ENCODE results near the gene PTPRG.
"Not testable (repeated sequence)": the region's sequence is repeated elsewhere in the genome, so short reads cannot be mapped to it uniquely, and the experiment has no call there.

PTPRG gene

DNA sequence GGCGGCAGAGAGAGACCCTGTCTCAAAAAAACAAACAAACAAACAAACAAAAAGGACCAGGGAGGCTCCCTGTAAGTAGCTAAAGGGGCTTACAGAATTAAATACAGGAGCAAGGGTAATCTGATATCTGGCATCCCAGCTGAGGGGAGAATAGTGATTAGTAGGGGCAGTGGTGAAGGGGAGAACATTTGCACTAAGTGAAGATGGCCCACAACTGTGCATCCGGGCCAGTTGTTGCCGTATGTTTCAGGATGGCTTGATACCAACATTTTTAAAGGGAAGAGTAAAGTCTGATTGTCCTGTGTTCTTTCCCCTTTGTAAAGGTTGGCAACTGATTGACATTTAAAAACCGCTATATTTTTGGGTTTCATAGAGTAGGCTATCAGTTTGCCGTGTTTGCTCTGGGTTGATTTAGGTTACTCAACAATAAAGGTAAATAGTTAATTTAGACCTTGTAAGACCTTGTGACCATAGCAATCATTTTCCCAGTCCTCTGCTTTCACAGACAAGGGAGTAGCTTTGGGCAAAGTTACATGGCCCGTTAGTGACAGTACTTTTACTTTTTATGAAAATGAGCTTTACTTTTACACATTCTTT lies 167.8 kb downstream of the PTPRG start:
- no peak for DNase-seq

DNA sequence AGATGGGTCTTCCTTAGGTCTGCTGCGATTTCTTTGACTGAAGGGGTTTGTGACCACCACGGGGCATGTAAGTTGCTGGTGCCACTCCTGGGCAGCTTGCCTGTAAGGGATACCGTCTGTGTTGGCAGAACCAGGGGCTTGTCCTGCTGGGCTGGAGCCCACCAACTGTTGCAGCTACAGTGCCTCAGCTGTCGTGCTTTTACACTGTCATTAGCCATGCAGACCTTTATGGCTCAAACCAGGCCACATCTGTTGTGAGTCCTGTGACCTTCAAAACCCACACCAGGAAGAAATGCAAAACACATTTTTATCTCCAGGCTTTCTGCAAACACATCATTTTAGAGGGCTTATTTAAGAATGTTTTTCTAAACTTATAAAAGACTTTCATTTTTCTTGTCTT lies 168.7 kb downstream of the PTPRG start:
- DNase-seq = no peak

DNA sequence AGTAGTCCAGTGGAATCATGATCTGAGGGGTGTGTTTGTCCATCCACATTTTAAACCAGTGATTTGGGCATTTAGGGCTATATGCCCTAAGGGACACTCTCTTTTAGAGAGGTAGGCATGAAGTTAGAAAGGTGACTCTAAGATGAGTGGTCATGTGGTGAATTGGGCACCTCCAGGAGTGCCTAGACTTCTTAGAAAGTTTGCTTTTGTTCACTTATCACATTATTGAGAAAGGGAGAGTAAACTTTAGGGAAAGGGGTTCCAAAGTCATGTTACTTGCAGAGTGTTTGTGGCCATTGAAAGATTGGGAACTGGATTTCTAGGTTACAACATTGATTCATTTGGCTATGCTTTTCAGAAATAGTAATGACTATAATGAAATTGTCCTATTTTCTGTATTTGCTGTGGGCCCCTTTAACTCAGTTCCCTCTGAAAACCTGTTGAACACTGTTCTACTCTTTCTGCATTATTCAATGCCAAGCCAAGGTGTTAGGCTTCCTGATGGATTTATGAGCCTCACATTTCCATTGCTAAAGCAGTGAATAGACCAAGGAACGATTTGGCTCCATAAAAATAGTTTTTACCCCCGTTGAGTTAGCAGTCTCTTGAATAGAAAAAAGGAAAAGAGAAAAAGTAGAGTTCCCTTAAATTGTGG lies 169.3 kb downstream of the PTPRG start:
- DNase-seq = no peak

DNA sequence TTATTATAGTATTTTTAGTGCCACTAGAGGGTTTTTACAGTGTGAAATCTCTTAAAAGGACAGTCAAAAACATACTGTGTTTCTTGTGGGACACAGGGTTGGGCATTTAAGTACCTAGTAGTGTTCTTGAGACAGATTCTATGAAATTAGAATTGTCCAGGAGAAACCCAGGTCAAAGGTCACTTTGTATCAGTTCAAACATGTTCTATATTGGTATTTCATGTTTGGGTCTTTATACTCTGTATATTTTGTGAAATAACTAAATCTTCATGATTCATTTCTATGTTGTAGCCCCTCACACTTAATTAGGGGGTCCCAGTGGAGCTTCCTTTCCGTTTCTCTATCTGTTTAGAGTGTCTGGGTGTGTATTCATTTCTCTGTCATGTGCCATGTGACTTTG lies 171.6 kb downstream of the PTPRG start:
- DNase-seq = no peak

DNA sequence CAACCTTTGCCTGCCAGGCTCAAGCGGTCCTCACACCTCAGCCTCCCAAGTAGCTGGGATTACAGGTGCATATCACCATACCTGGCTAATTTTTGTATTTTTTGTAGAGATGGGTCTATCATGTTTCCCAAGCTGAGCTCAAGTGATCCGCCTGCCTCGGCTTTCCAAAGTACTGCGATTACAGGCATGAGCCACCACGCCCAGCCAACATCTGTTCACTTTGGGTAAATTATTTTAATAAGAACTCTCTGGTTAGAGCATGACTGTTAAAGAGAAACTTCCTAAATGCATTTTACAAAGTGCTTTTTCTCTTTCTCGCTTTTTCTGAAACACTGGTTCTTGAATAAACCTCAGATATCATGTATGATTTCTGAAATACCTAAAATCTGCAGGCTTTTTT lies 172.5 kb downstream of the PTPRG start:
- no peak for DNase-seq

DNA sequence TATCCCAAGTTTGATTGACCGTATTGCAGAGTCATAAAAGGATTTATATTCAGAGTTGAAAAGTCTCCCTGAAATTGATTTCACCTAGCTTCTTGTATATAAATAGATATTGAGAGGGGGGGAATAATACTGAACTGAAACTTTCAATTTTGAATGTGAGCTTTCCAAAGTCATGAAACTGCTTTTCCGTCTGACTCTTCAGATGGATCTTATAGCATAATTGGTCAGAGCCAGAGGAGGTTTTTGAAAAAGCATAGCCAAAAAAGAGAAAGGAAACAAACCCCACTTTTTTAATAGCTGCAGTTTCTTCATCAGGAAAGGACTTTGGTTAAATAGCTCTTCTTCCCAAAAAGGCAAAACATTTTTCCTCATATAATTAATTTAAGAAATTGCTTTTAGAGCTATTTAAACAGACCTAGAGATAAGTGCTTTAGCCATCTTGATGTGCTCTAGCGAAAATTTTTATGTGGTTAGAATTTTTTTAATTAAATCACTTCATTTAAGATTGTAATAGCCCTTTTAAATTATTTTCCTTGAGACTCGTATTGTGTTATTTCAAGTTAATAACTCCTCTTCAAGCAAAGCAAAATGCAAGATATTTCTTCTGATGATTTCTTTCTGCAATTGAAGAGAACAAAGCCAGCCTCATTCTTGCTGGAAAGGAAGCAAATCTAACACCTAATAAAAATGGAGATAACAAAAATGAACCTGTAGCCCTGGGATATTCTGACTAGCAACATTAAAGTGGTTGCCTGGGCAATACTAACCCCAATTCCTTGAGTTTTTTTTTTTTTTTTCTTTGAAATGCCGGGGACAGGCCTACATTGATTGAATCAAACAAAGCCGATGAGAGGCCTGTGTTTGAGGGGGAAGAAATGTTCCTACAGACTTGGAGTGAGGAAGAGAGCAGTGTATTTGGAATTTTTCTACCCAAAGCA lies 173.6 kb downstream of the PTPRG start:
- DNase-seq = no peak

DNA sequence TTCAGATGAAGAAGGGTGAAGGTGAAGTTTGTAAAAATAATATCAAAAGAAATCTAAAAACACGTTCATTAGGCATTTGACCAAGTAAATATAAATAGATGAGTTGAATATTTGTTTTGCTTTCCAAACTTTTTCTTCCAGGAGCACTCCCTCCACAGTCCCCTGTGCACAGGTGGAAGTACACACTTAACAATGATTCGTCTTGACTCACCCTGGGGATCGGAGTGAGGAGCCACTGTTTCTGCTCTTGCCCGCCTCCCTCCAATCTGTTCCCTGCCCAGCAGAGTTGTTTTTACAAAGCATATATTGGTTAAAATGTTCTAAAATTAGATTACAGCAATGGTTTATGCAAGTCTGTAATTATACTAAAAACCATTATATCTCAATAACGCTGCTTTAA lies 175.1 kb downstream of the PTPRG start:
- no peak for DNase-seq

DNA sequence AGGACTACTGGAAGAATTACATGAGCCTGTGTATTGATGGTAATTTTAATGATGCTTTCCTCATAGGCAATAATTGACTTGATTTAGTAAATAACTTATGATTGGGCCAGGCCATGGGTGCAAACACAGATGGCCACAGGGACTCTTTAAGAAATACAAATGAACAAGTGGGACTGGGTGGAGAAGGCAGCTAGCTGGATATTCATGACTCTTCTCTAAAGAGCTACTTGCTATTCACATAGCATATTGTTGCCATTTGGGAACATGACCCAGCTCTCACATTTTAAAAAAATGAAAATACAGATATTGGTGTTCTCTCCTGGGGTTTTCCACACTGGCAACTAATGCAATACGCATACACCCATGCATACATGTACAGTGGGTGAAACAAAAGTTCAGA lies 178.3 kb downstream of the PTPRG start:
- DNase-seq = no peak

DNA sequence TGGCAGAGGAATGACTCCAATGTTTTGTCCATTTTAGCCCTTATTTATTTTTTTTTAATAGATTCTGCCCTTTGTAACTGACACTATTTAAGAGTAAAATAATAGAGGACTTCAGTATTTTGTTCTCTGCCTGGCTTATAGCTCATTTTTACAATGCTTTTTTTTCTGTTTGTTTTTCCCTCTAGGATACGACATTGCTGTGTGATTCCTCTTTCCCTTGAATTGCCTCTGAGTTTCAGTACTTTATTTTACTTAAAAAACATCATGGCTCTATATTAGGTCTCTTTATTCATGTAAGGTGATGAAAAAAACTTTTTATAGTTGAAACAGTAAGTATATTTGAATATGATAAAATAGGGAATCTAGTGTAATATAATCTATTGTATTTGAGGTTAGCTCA lies 179.1 kb downstream of the PTPRG start:
- DNase-seq = no peak

DNA sequence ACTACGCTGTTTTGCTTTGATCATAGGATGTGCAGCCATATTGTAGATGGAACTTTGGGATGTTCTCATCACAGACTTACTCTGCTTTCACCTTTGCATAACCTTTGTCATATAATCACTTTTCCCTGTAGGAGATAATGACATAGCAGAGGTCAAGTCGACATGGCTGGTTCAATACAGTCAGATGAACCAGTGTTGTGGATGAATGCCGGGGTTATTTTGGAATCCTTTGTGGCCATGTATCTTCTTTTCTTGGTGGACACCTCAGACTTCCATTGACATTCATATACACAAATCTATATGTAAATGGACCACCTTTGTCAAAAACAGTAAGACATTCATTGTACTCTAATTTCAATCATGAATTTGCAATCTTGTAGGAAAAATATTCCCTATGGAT lies 180.2 kb downstream of the PTPRG start:
- no peak for DNase-seq

DNA sequence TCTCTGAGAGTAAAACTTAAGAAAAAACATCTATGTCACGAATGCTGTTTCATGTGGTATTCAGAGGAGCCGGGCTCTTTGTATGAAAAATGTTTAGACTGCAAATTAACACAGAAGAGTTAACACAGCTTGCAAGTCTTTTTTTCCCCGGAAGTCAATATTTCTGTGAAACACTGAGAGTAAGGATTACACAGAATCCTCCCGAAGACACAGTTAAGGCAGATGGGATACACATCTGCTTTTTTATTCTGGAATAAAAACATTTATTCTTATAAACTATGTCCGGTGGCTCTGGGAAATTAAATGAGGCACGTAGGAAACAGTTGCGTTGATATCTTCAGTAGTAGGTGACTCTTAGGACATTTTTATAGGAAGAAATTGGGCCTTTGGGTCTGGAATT lies 180.6 kb downstream of the PTPRG start:
- no peak for DNase-seq

DNA sequence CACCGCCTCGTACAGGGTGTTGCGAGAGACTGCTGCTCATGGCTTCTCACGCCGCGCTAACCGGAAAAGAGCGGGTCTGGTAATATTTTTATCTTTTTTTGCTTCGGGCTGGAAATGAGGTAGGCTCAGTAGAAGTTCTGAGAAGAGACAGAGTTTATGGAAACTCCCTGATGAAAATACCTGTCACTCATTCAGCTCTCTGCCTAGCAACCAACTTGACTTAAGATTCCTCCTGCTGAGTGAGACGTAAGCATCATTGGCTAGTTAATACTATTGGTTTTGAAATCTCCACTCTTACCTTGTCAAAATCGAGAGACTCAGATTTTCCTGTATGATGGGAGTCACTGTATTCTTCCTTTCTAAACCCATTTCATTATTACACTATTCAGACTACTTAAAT lies 181.7 kb downstream of the PTPRG start:
- no peak for DNase-seq

DNA sequence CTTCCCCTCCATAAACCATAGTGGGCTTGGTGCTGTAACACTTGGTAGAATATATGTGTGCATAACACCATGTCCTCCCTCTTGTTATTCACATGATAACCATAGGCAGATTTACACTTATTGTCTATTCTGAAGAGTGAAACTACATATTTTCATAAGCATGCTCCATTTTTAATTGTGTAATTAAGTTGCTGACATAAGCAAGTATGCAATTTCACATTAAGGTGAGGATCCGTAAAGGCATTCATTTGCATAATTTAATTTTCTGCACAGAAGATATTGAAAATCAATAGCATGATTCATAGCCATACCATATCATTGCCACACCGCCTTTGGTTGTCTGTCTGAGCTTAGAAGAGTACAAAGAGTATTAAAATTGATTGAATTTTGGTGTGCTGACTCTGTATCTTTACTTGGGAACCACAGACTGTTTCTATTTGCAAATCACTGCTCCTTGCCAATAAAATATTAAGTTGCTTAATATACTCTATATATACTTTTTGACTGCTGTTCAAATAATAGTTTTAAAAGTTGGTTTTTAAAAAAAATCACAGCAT lies 182.4 kb downstream of the PTPRG start:
- DNase-seq = no peak

DNA sequence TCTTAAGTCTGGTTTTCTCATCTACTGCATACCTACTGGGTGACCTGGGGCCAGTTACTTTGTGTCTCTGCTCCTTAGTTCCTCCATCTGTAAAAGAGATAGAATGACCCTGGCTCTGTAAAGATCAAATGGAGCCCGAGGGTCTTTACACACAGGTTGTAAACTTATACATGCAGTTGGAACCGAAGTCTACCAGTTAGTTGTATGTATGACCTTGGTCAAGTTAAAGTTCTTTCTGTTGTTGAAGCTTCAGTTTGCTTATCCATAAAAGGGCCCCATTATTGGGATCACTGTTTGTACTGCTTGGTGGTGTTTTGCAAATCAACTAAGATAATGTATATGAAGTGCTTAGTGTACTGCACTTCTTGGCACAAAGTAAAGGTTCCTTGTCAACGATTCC lies 186.9 kb downstream of the PTPRG start:
- no peak for DNase-seq

DNA sequence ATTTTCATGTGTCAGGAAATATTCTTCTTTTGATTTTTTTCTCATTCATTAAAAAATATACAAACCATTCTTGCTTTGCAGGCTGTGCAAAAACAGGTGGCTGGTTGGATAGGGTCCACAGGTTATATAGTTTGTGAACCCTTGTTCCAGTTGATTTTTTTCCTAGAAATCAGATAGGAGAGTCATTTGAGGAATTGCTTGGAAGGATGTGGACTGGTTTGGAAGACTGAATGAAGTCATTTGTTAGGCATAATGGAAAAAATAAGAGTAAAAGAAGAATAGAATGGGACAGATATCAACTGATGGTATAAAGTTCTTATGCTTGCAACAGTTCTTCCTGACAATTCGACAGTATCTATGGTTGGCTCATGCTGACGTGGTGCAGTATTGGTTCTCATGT lies 189.4 kb downstream of the PTPRG start:
- DNase-seq = no peak

DNA sequence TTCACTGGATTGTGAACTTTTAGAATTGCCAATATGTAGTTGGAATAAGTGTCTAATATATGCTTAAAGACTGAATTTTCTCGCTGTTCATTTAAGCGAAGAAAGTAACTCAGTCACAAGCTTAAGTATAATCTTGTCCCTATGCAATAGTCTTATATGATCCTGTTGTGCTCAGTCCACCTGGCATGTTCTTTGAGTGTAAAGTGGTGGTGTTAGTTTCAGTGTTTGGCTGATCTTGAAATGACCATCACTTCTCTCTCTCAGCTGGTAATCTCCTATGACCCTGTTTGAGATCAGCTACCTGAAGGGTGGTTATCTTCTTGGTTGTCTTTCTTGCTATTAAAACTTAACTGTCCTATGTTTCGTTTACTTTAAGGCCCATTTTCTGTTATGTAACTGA lies 197.5 kb downstream of the PTPRG start:
- no peak for DNase-seq

DNA sequence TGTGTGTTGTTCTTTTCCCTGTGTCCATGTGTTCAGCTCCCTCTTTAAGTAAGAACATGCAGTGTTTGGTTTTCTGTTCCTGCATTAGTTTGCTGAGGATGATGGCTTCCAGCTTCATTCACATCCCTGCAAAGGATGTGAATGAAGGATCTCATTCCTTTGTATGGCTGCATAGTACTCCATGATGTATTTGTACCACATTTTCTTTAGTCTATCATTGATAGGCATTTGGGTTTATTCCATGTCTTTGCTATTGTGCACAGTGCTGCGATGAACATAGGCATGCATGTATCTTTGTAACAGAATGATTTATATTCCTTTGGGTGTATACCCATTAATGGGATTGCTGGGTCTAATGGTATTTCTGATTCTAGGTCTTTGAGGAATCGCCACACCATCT lies 199.4 kb downstream of the PTPRG start:
- not testable (repeated sequence) for DNase-seq

DNA sequence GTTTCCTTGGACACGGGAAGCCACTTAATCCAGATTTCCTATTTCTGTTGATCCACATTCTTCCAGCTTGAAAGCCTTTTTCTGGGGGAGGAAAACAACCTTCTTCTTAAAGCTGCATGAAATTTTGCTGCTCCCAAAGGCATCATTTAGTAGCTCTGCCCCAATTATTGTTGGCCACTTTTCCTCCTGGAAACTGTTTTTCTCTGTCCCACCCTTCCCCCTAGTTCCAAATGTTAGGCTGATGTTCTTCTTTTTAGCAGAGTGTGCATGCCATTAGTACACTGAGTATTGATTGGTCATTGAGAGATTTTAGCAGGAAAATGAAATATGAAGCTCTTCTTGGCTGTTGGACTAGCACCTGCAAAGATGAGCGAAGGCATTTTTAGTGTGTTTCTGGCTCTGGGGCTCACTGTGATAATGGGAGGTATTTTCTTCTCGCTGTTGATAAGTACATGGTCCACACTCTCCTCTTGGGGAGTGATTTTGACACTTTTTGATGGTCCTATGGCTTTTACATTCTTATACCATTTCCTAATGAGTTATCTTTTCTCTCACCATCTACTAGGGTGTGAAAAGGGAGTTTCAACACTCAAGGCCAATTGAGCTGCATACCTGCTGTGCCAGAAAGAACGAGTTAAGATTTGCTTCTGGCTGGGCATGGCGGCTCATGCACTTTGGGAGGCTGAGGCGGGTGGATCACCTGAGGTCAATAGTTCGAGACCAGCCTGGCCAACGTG lies 200.5 kb downstream of the PTPRG start:
- no peak for DNase-seq

DNA sequence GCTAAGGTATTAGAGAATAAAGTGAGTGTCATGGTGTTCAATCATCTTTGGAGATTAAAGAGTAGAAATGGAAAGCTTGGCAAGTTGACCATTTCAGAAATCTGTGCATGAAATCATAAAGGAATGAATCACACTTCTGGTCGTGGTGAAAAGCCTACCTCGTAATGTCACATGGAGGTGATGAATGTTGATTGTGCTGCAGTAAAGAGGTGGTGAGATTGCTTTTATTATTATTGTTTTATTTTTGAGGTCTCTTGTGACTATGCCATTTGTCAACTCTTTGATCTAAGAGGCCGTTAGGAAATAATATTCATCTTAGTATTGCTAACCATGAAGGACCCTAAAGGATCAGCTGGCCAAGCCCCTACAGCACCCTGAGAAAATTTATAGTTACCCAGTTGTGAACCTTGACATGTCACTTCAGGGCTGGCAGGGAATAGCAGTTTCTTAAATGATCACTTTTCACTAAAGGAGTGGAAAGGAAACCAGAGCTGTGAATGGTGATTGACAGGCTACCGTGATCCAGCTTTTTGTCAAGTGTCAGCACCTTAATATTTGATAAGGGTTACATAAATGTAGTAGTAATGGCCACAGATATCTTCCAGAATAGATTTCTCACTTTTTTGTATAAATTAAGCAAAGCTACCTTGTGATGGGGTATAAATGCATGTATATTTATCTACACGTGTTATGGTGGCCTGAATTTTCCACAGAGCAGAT lies 203.9 kb downstream of the PTPRG start:
- no peak for DNase-seq

DNA sequence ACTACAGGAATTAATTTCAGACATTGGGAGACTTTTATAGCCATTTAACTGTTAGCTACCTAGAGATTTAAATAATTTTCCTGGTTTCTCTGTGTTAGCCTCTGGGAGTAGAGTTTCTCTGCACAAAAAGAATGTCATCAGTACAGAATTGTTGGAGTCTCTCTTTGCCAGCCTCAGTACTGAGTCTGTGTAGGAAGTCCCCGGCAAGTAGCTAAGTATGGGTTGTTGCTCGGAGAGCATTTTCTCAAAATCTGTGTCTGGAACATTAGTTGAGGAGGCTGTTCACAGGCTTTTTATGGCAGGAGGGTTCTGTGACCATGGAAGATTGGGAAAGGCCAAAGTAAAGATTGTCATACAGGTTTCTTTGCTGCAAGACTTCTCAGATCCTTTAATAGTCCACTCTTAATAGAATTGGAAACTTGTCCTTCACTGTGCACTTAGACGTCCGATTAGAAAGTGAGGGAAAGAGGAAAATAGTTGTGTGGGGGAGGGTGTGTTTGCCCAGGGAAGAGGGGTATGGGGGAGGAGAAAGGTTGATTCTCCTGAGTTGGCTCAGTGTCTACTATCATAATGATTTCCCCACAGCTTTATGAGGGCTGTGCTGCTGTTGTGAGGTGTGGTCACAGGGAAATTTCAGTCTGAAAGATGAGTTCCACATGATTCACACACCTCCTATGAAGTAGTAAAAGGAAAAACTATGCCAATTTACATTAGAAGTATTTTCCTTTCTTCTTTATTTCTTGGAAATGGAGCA lies 207.1 kb downstream of the PTPRG start:
- no peak for DNase-seq

DNA sequence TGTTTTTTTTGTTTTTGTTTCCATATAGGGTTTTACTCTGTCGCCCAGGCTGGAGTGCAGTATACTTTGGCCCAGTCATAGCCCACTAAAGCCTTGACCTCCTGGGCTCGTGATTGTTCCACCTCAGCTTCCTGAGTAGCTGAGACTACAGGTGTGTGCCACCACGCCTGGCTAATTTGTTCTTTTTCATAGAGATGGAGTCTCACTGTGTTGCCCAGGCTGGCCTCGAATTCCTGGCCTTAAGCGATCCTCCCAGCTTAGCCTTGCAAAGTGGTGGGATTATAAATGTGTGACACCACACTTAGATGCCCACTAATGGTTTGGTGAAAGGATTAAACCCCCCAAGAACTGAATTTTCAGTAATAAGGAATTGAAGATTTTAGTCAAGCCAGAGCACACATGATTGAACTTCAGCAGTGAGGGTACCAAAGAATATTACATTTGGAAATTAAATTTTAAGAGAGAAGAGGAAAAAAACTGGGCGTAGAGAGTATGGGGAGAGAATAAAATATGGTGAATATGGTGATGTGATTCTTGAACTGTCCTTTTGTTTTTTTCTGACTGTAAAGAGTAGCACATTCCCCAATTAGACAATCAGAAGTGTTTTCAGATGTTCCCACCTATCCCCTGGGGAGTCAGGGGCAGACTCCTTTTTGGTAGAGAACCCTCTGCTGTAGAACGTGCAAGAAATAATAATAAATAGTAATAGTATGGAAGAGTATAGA lies 208.1 kb downstream of the PTPRG start:
- DNase-seq = no peak

Data from 8988T (cell line).